GM19452 (cell line): ENCODE data around the gene GLI2.

ENCODE experiments used
- ATAC-seq: cut with Tn5 transposase; IDR thresholded peaks from one replicate; pipeline ENCODE4 v1.9.1; 2021; ENCODE audit not compliant: unreplicated experiment

The GLI2 gene

GRCh38 chr2:120735746-120736170 is at the start of gene GLI2:
GLI2 (plus strand) TSS chr2:120735868; CDS start chr2:120797321, 61,453 bp downstream.
- no peak for ATAC-seq

GRCh38 chr2:120685974-120686297 is 49.7 kb upstream of the GLI2 start:
- no peak for ATAC-seq

- no peak for ATAC-seq
These were observed 49.0 kb upstream of the GLI2 start for GRCh38 chr2:120686511-120687168.

- ATAC-seq: no peak
These were observed 48.5 kb upstream of the GLI2 start for GRCh38 chr2:120687210-120687609.

GRCh38 chr2:120690521-120690920 is 45.1 kb upstream of the GLI2 start:
- ATAC-seq: no peak

- ATAC-seq: no peak
These were observed 44.3 kb upstream of the GLI2 start for GRCh38 chr2:120691410-120691809.

GRCh38 chr2:120692691-120693090 is 43.0 kb upstream of the GLI2 start:
- no peak for ATAC-seq

- no peak for ATAC-seq
These were observed 42.5 kb upstream of the GLI2 start for GRCh38 chr2:120693121-120693520.

- ATAC-seq: no peak
These were observed 41.6 kb upstream of the GLI2 start for GRCh38 chr2:120694034-120694433.

GRCh38 chr2:120697471-120697870 is 38.2 kb upstream of the GLI2 start:
- ATAC-seq: no peak

- ATAC-seq: no peak
These were observed 36.4 kb upstream of the GLI2 start for GRCh38 chr2:120699292-120699691.

- ATAC-seq: no peak
These were observed 35.0 kb upstream of the GLI2 start for GRCh38 chr2:120700659-120701058.

- ATAC-seq: no peak
These were observed 34.6 kb upstream of the GLI2 start for GRCh38 chr2:120701096-120701495.

- no peak for ATAC-seq
These were observed 34.2 kb upstream of the GLI2 start for GRCh38 chr2:120701499-120701898.

GRCh38 chr2:120702061-120702460 is 33.6 kb upstream of the GLI2 start:
- no peak for ATAC-seq

GRCh38 chr2:120702801-120703200 is 32.9 kb upstream of the GLI2 start:
- no peak for ATAC-seq

GRCh38 chr2:120703330-120703994 is 32.2 kb upstream of the GLI2 start:
- ATAC-seq: no peak

GRCh38 chr2:120704696-120705095 is 31.0 kb upstream of the GLI2 start:
- no peak for ATAC-seq

- ATAC-seq: no peak
These were observed 27.9 kb upstream of the GLI2 start for GRCh38 chr2:120707816-120708215.

- ATAC-seq: no peak
These were observed 26.6 kb upstream of the GLI2 start for GRCh38 chr2:120708944-120709607.

- ATAC-seq: no peak
These were observed 26.0 kb upstream of the GLI2 start for GRCh38 chr2:120709608-120710041.

- ATAC-seq: no peak
These were observed 25.4 kb upstream of the GLI2 start for GRCh38 chr2:120710256-120710655.
